ENCODE measurements around the gene GPC6. TPM values are rescaled to one million over a fixed set of nuclear protein-coding genes. Genes with fewer than 3 reads are reported as not detected.

The GPC6 gene
- total RNA-seq, 1 experiment from 2014 or later: not detected

- no peak for DNase-seq
- H3K4me1 Mint-ChIP-seq (ENCODE audit: low read depth, unreplicated experiment): no peaks in the 10 kb centered on the region
- H3K4me3 Mint-ChIP-seq (ENCODE audit: low read depth, unreplicated experiment): no peak overlapping the region
- H3K9me3 Mint-ChIP-seq (ENCODE audit: low read depth, unreplicated experiment): no peaks in the 10 kb centered on the region
- BruUV-seq (replicated peaks): no TSS peak
- no peaks in the 10 kb centered on the region for H3K36me3 Mint-ChIP-seq (ENCODE audit: insufficient read depth, unreplicated experiment)
- no peak for TF ChIP-seq CTCF (IDR thresholded peaks at IDR 0.05; ENCODE audit: unreplicated experiment)
- CTCF ChIA-PET: no interaction called here
- intact Hi-C loops (cut with micrococcal nuclease; ENCODE audit: unreplicated experiment): no loop called here
- H3K27ac Mint-ChIP-seq (ENCODE audit: unreplicated experiment): no peak overlapping the region
- no peaks in the 10 kb centered on the region for H3K27me3 Mint-ChIP-seq (ENCODE audit: unreplicated experiment)
Observed at GRCh38 chr13:93290503-93290902, 63.9 kb downstream of the GPC6 start.

GRCh38 chr13:93292366-93292765, 65.8 kb downstream of the GPC6 start:
- BruUV-seq (replicated peaks): no TSS peak
- DNase-seq: no peak
- Mint-ChIP-seq H3K9me3 (ENCODE audit: low read depth, unreplicated experiment) (no peaks in the 10 kb centered on the region), H3K36me3 (ENCODE audit: insufficient read depth, unreplicated experiment) (no peaks in the 10 kb centered on the region), H3K27me3 (ENCODE audit: unreplicated experiment) (no peaks in the 10 kb centered on the region), H3K27ac (ENCODE audit: unreplicated experiment) (no peak overlapping the region), H3K4me3 (ENCODE audit: low read depth, unreplicated experiment) (no peak overlapping the region), H3K4me1 (ENCODE audit: low read depth, unreplicated experiment) (no peaks in the 10 kb centered on the region)
- intact Hi-C loops (cut with micrococcal nuclease; ENCODE audit: unreplicated experiment): no loop called here
- CTCF ChIA-PET: no interaction called here
- no peak for TF ChIP-seq CTCF (IDR thresholded peaks at IDR 0.05; ENCODE audit: unreplicated experiment)

GRCh38 chr13:93293710-93294109, 67.1 kb downstream of the GPC6 start:
- H3K4me3 Mint-ChIP-seq (ENCODE audit: low read depth, unreplicated experiment): no peak overlapping the region
- CTCF ChIA-PET: no interaction called here
- no peaks in the 10 kb centered on the region for H3K27me3 Mint-ChIP-seq (ENCODE audit: unreplicated experiment)
- no TSS peak for BruUV-seq (replicated peaks)
- no peak overlapping the region for H3K27ac Mint-ChIP-seq (ENCODE audit: unreplicated experiment)
- no peaks in the 10 kb centered on the region for H3K36me3 Mint-ChIP-seq (ENCODE audit: insufficient read depth, unreplicated experiment)
- no peaks in the 10 kb centered on the region for H3K9me3 Mint-ChIP-seq (ENCODE audit: low read depth, unreplicated experiment)
- H3K4me1 Mint-ChIP-seq (ENCODE audit: low read depth, unreplicated experiment): no peaks in the 10 kb centered on the region
- no peak for TF ChIP-seq CTCF (IDR thresholded peaks at IDR 0.05; ENCODE audit: unreplicated experiment)
- DNase-seq: no peak
- intact Hi-C loops (cut with micrococcal nuclease; ENCODE audit: unreplicated experiment): no loop called here

- no peaks in the 10 kb centered on the region for H3K9me3 Mint-ChIP-seq (ENCODE audit: low read depth, unreplicated experiment)
- H3K4me1 Mint-ChIP-seq (ENCODE audit: low read depth, unreplicated experiment): no peaks in the 10 kb centered on the region
- no peak for TF ChIP-seq CTCF (IDR thresholded peaks at IDR 0.05; ENCODE audit: unreplicated experiment)
- H3K27ac Mint-ChIP-seq (ENCODE audit: unreplicated experiment): no peak overlapping the region
- H3K36me3 Mint-ChIP-seq (ENCODE audit: insufficient read depth, unreplicated experiment): no peaks in the 10 kb centered on the region
- no peak for DNase-seq
- no TSS peak for BruUV-seq (replicated peaks)
- no peaks in the 10 kb centered on the region for H3K27me3 Mint-ChIP-seq (ENCODE audit: unreplicated experiment)
- intact Hi-C loops (cut with micrococcal nuclease; ENCODE audit: unreplicated experiment): no loop called here
- CTCF ChIA-PET: no interaction called here
- H3K4me3 Mint-ChIP-seq (ENCODE audit: low read depth, unreplicated experiment): no peak overlapping the region
Observed at GRCh38 chr13:93296584-93296983, 70.0 kb downstream of the GPC6 start.

GRCh38 chr13:93298713-93299112, 72.1 kb downstream of the GPC6 start:
- no peak for TF ChIP-seq CTCF (IDR thresholded peaks at IDR 0.05; ENCODE audit: unreplicated experiment)
- no peaks in the 10 kb centered on the region for H3K27me3 Mint-ChIP-seq (ENCODE audit: unreplicated experiment)
- no peak for DNase-seq
- H3K4me1 Mint-ChIP-seq (ENCODE audit: low read depth, unreplicated experiment): no peaks in the 10 kb centered on the region
- CTCF ChIA-PET: no interaction called here
- no peak overlapping the region for H3K27ac Mint-ChIP-seq (ENCODE audit: unreplicated experiment)
- intact Hi-C loops (cut with micrococcal nuclease; ENCODE audit: unreplicated experiment): no loop called here
- H3K9me3 Mint-ChIP-seq (ENCODE audit: low read depth, unreplicated experiment): no peaks in the 10 kb centered on the region
- no TSS peak for BruUV-seq (replicated peaks)
- H3K4me3 Mint-ChIP-seq (ENCODE audit: low read depth, unreplicated experiment): no peak overlapping the region
- no peaks in the 10 kb centered on the region for H3K36me3 Mint-ChIP-seq (ENCODE audit: insufficient read depth, unreplicated experiment)

All from Calu3 (cell line).